NCI-H774 (cell line): ENCODE measurements around the gene PKP4.

Experiments used
- DNase-seq: peaks from one replicate; lab custom pipeline; 2025; lab: John Stamatoyannopoulos, UW

PKP4 gene

GRCh38 chr2:158718851-158719250, 262.1 kb downstream of the PKP4 start:
- DNase-seq, result no peak

GRCh38 chr2:158719403-158719802, 262.7 kb downstream of the PKP4 start:
- no peak for DNase-seq

GRCh38 chr2:158722266-158723105, 265.7 kb downstream of the PKP4 start:
- no peak for DNase-seq

GRCh38 chr2:158723181-158723838, 266.6 kb downstream of the PKP4 start:
- no peak for DNase-seq

- no peak for DNase-seq
Measured at GRCh38 chr2:158723921-158724802, 267.4 kb downstream of the PKP4 start.

- DNase-seq, result no peak
Measured at GRCh38 chr2:158724803-158725381, 268.1 kb downstream of the PKP4 start.

GRCh38 chr2:158725441-158725891, 268.7 kb downstream of the PKP4 start:
- no peak for DNase-seq

GRCh38 chr2:158726911-158727592, 270.3 kb downstream of the PKP4 start:
- DNase-seq, result no peak

GRCh38 chr2:158728422-158728821, 271.7 kb downstream of the PKP4 start:
- DNase-seq, result no peak

GRCh38 chr2:158729451-158729850, 272.7 kb downstream of the PKP4 start:
- no peak for DNase-seq

GRCh38 chr2:158729873-158730620, 273.3 kb downstream of the PKP4 start:
- no peak for DNase-seq

- no peak for DNase-seq
Measured at GRCh38 chr2:158730621-158731140, 273.9 kb downstream of the PKP4 start.

GRCh38 chr2:158731386-158731785, 274.6 kb downstream of the PKP4 start:
- no peak for DNase-seq
